HL-60 (cell line): ENCODE measurements around the gene DNAH5.
A peak's percentile ranks its signal among the peaks of the same experiment; 100 is the strongest.

Experiments
- DNase-seq, 2 experiments: peaks; one replicate each; pipeline ENCODE4 v3.0.0-alpha.2; 2010 to 2020; ENCODE audit warnings: low read depth in 1 of 2, low spot score in 1 of 2
- H3K27ac ChIP-seq: fragments of 250-450 bp; sonication (Bioruptor Pico); replicated peaks from 2 replicates; pipeline ENCODE4 v1.5.1; 2020; ENCODE audit warnings: mild to moderate bottlenecking, moderate library complexity
- H3K27me3 ChIP-seq: fragments of 250-450 bp; sonication (Bioruptor Pico); 2 replicates; pipeline ENCODE4 v1.5.1; 2021; ENCODE audit warnings: mild to moderate bottlenecking, moderate library complexity; ENCODE audit not compliant: insufficient read depth, poor library complexity, severe bottlenecking
- H3K4me3 ChIP-seq: replicated peaks from 2 replicates; pipeline ENCODE4 v1.5.1; 2011; ENCODE audit warnings: mild to moderate bottlenecking, control low read depth, low read length; ENCODE audit not compliant: insufficient read depth
- GABPA ChIP-seq: IDR thresholded peaks from 2 replicates; pipeline ENCODE4 v1.6.1; 2012; ENCODE audit warnings: low read depth
- POLR2AphosphoS5 ChIP-seq: IDR thresholded peaks from 2 replicates; pipeline ENCODE4 v1.6.1; 2012; ENCODE audit warnings: low read depth
- SPI1 ChIP-seq: IDR thresholded peaks from 2 replicates; pipeline ENCODE4 v1.6.1; 2012; ENCODE audit warnings: low read depth, mild to moderate bottlenecking, borderline replicate concordance
- TF ChIP-seq, protein P1 (sequence below): IDR thresholded peaks from 2 replicates; pipeline ENCODE4 v1.6.1; 2012; ENCODE audit warnings: low read depth; ENCODE audit not compliant: insufficient replicate concordance
- TF ChIP-seq, protein P2 (sequence below): IDR thresholded peaks from one replicate; pipeline ENCODE4 v1.5.1; 2011; ENCODE audit warnings: low read length, control low read depth, inconsistent platforms; ENCODE audit not compliant: insufficient read depth

DNAH5 gene

DNA sequence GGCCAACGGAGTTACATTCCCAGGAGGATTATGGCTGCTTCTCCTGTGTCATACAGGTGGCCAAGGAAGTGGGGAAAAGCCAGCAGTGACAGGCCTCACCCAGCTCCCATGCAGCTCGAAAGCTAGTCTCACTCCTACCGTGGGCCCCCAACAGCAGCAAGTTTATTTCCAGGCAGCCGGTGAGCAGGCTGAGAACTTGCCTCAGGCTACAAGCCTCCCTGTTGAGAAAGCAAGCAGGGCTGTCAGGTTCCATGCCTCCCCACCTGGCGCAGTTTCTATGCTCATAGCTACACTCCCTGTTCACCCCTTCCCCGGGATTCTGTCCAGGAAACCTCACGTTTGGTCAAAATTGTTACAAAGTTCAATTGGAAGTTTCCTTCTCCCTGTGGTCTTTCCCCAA, 27.5 kb upstream of the DNAH5 start:
- no peak overlapping the region for H3K4me3 ChIP-seq
- no peaks in the 10 kb centered on the region for H3K27me3 ChIP-seq
- no peak for TF ChIP-seq POLR2AphosphoS5
- TF ChIP-seq, protein P1, sequence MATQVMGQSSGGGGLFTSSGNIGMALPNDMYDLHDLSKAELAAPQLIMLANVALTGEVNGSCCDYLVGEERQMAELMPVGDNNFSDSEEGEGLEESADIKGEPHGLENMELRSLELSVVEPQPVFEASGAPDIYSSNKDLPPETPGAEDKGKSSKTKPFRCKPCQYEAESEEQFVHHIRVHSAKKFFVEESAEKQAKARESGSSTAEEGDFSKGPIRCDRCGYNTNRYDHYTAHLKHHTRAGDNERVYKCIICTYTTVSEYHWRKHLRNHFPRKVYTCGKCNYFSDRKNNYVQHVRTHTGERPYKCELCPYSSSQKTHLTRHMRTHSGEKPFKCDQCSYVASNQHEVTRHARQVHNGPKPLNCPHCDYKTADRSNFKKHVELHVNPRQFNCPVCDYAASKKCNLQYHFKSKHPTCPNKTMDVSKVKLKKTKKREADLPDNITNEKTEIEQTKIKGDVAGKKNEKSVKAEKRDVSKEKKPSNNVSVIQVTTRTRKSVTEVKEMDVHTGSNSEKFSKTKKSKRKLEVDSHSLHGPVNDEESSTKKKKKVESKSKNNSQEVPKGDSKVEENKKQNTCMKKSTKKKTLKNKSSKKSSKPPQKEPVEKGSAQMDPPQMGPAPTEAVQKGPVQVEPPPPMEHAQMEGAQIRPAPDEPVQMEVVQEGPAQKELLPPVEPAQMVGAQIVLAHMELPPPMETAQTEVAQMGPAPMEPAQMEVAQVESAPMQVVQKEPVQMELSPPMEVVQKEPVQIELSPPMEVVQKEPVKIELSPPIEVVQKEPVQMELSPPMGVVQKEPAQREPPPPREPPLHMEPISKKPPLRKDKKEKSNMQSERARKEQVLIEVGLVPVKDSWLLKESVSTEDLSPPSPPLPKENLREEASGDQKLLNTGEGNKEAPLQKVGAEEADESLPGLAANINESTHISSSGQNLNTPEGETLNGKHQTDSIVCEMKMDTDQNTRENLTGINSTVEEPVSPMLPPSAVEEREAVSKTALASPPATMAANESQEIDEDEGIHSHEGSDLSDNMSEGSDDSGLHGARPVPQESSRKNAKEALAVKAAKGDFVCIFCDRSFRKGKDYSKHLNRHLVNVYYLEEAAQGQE: no peak
- TF ChIP-seq SPI1: no peak
- TF ChIP-seq, protein P2, sequence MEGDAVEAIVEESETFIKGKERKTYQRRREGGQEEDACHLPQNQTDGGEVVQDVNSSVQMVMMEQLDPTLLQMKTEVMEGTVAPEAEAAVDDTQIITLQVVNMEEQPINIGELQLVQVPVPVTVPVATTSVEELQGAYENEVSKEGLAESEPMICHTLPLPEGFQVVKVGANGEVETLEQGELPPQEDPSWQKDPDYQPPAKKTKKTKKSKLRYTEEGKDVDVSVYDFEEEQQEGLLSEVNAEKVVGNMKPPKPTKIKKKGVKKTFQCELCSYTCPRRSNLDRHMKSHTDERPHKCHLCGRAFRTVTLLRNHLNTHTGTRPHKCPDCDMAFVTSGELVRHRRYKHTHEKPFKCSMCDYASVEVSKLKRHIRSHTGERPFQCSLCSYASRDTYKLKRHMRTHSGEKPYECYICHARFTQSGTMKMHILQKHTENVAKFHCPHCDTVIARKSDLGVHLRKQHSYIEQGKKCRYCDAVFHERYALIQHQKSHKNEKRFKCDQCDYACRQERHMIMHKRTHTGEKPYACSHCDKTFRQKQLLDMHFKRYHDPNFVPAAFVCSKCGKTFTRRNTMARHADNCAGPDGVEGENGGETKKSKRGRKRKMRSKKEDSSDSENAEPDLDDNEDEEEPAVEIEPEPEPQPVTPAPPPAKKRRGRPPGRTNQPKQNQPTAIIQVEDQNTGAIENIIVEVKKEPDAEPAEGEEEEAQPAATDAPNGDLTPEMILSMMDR: no peak
- DNase-seq: no peak
- no peak overlapping the region for H3K27ac ChIP-seq

DNA sequence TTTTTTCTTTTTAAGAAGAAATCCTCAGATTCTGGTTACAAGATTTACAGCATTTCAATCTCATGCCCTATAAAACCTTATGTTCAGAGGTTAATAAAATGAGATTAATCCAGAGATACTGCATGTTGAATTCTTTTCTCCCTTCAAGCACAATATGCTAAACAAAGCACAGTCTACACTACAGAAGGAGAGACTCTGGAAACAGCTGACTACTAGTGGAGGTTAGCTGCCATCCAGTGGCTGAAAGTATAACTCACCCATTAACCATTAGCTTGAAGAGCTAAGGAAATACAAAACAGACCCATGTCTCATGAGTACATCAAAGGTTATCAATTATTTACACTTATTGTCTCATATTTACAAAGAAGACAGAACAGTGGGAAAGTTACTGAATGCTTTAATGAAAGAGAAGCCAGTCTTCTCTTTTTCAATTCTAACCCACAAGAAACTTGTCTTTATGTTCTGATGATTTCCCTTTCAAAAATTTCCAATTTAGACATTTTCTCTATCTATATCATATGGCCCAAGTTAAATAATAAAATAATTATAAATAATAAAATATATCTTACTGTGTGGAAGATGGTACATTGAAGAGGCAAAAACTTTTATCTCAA, 12.7 kb upstream of the DNAH5 start:
- DNase-seq: peak in 1 of 2 experiments; percentile 26
- Histone ChIP-seq H3K27me3 (peaks cover 2% of the 10 kb centered on the region), H3K4me3 (no peak overlapping the region), H3K27ac (no peak overlapping the region)
- no peak for TF ChIP-seq SPI1
- no peak for TF ChIP-seq GABPA
- TF ChIP-seq, protein P1: no peak
- TF ChIP-seq, protein P2: peak; percentile 20
- no peak for TF ChIP-seq POLR2AphosphoS5

DNA sequence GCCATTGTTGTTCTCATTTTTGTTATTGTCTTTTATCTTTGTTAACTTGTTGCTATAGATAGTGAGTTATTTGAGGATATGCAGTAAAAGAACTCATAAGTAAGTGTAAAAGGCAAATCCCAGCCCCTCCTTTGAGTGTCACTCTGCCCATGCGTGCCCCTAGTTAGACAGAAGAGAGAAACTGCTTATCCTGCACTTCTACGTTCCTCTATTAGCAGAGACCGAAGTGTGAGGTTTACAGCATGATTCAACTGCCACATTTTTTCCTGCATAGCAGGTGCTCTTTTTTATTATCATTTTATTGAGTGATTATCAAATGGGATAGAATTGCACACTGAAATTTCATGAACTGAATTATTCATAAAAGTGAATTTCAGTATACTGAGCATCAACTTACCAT, 12.0 kb upstream of the DNAH5 start:
- DNase-seq: no peak
- Histone ChIP-seq H3K4me3 (no peak overlapping the region), H3K27me3 (peaks cover 2% of the 10 kb centered on the region), H3K27ac (no peak overlapping the region)
- TF ChIP-seq, protein P1: no peak
- TF ChIP-seq, protein P2: no peak
- TF ChIP-seq POLR2AphosphoS5 (no peak), GABPA (no peak), SPI1 (no peak)
